Glutamatergic neuron (in vitro differentiated cells): ENCODE measurements around the gene TMEM109. TPM values are rescaled to one million over a fixed set of nuclear protein-coding genes. Genes with fewer than 3 reads are reported as not detected.

Experiments used
- DNase-seq: peaks from one replicate; pipeline ENCODE4 v3.0.0; 2022
- H3K27ac Mint-ChIP-seq: one replicate; pipeline ENCODE4 v1.8.0; 2020; ENCODE audit warnings: mild to moderate bottlenecking, mixed read lengths, inconsistent platforms; ENCODE audit not compliant: unreplicated experiment
- H3K27me3 Mint-ChIP-seq: one replicate; pipeline ENCODE4 v1.8.0; 2020; ENCODE audit warnings: mild to moderate bottlenecking, moderate library complexity, mixed read lengths, inconsistent platforms; ENCODE audit not compliant: unreplicated experiment
- H3K36me3 Mint-ChIP-seq: one replicate; pipeline ENCODE4 v1.8.0; 2020; ENCODE audit warnings: mild to moderate bottlenecking, mixed read lengths, inconsistent platforms; ENCODE audit not compliant: unreplicated experiment
- H3K4me1 Mint-ChIP-seq: one replicate; pipeline ENCODE4 v1.8.0; 2020; ENCODE audit warnings: mild to moderate bottlenecking, low read depth, mixed read lengths, inconsistent platforms; ENCODE audit not compliant: unreplicated experiment
- H3K4me3 Mint-ChIP-seq: one replicate; pipeline ENCODE4 v1.8.0; 2020; ENCODE audit warnings: mild to moderate bottlenecking, mixed read lengths, inconsistent platforms; ENCODE audit not compliant: unreplicated experiment
- H3K9me3 Mint-ChIP-seq: one replicate; pipeline ENCODE4 v1.8.0; 2020; ENCODE audit warnings: mild to moderate bottlenecking, moderate library complexity, mixed read lengths, inconsistent platforms; ENCODE audit not compliant: unreplicated experiment
- CTCF ChIP-seq: fragments of 200-600 bp; sonication (generic); IDR thresholded peaks from one replicate; pipeline ENCODE4 v1.5.0; 2021; ENCODE audit not compliant: partially characterized antibody, unreplicated experiment
- total RNA-seq: library from RNA; stranded (reverse); fragmentation: NEBNext Ultra II Directional; extraction: Animal tissue kit (Norgen Biotek cat#: 25700); gene quantifications from one replicate; pipeline ENCODE4 v1.2.1, GENCODE V29; 2021; ENCODE audit not compliant: unreplicated experiment

The TMEM109 gene
- total RNA-seq, 1 donor from 2014 or later, result 4.0 TPM

- Mint-ChIP-seq H3K27me3 (peaks cover 8% of the 10 kb centered on the region), H3K9me3 (peaks cover 14% of the 10 kb centered on the region), H3K4me3 (no peak overlapping the region), H3K27ac (no peak overlapping the region), H3K36me3 (peaks cover 8% of the 10 kb centered on the region), H3K4me1 (peaks cover 17% of the 10 kb centered on the region)
- no peak for TF ChIP-seq CTCF
- no peak for DNase-seq
Measured at GRCh38 chr11:60929764-60930163, 15.8 kb downstream of the TMEM109 start.

- H3K36me3 Mint-ChIP-seq, result peaks cover 8% of the 10 kb centered on the region
Measured at GRCh38 chr11:60930394-60930793, 16.4 kb downstream of the TMEM109 start.

GRCh38 chr11:60931917-60932316, 18.0 kb downstream of the TMEM109 start:
- H3K36me3 Mint-ChIP-seq, result no peaks in the 10 kb centered on the region
- peaks cover 12% of the 10 kb centered on the region for H3K9me3 Mint-ChIP-seq
- peaks cover 2% of the 10 kb centered on the region for H3K27me3 Mint-ChIP-seq
- no peak overlapping the region for H3K27ac Mint-ChIP-seq
- peaks cover 2% of the 10 kb centered on the region for H3K4me1 Mint-ChIP-seq
- no peak overlapping the region for H3K4me3 Mint-ChIP-seq
- no peak for DNase-seq
- no peak for TF ChIP-seq CTCF

More at GRCh38 chr11:60930394-60930793, 16.4 kb downstream of the TMEM109 start:
- Mint-ChIP-seq H3K9me3 (peaks cover 14% of the 10 kb centered on the region), H3K4me3 (no peak overlapping the region), H3K27ac (no peak overlapping the region), H3K4me1 (peaks cover 17% of the 10 kb centered on the region), H3K27me3 (peaks cover 6% of the 10 kb centered on the region)
- TF ChIP-seq CTCF, result no peak
- DNase-seq, result no peak

GRCh38 chr11:60932605-60933356, 18.8 kb downstream of the TMEM109 start:
- H3K4me3 Mint-ChIP-seq, result no peak overlapping the region
- no peak overlapping the region for H3K27ac Mint-ChIP-seq
- H3K27me3 Mint-ChIP-seq, result peaks cover 7% of the 10 kb centered on the region
- H3K36me3 Mint-ChIP-seq, result no peaks in the 10 kb centered on the region
- TF ChIP-seq CTCF, result no peak
- peaks cover 5% of the 10 kb centered on the region for H3K4me1 Mint-ChIP-seq
- peaks cover 13% of the 10 kb centered on the region for H3K9me3 Mint-ChIP-seq
- DNase-seq, result no peak

GRCh38 chr11:60933416-60934123, 19.6 kb downstream of the TMEM109 start:
- DNase-seq, result no peak
- Mint-ChIP-seq H3K4me3 (no peak overlapping the region), H3K9me3 (peaks cover 16% of the 10 kb centered on the region), H3K4me1 (peaks cover 5% of the 10 kb centered on the region), H3K27ac (no peak overlapping the region), H3K36me3 (no peaks in the 10 kb centered on the region), H3K27me3 (peaks cover 11% of the 10 kb centered on the region)
- no peak for TF ChIP-seq CTCF
